Measurements from ENCODE around the gene NTF3. TPM values are rescaled to one million over a fixed set of nuclear protein-coding genes. Genes with fewer than 3 reads are reported as not detected.

Gene NTF3
- polyA plus RNA-seq, 3 donors: not detected

DNA sequence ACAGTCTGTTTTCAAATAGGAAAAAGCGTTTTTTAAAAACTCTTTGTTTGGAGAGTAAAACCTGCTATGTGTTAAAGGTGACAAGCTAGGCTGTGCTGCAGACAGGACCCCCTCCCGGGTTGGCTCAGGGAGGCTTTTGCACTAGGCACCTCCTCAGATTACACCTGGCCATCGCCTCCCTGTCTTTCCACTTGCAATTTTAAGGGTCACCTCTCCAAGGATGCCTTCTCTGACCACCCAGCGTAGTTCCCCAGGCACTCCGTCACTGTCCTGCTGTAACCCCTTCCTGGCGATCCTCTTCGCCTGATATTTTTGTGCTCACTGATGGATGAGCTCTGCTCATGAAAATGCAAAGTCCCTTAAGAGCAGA is 80.7 kb downstream of the NTF3 start:
- Histone ChIP-seq H4K20me1 (ENCODE audit: insufficient read depth, low read length) (no peaks in the 10 kb centered on the region), H3K4me1 (ENCODE audit: control insufficient read depth in 1 of 2, insufficient read depth in 2 of 2, low read length in 2 of 2) (no peaks in the 10 kb centered on the region)
- no peak for DNase-seq

DNA sequence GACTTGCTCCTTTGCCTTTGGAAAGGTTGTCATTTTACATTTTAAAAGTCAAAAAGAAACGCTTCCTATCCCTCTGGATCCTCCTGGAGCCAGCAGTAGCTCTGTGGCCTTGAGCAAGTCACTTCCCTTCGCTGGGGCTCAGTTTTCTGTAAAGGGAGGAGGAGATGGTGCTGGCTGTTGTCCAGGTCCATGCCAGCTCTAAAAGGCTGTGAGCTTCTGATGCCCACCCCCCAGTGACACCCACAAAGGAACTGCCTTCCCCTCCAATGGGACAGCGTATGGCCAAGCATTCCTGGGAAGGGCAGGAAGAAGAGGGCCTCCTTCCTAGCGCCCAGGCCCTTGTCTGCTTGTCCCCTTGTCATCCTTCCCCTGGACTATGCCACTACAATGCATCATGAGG is 81.5 kb downstream of the NTF3 start:
- WGBS (ENCODE audit: insufficient coverage): 80% methylated on average over 1 of the region's 4 CpGs
- TF ChIP-seq, protein P1, sequence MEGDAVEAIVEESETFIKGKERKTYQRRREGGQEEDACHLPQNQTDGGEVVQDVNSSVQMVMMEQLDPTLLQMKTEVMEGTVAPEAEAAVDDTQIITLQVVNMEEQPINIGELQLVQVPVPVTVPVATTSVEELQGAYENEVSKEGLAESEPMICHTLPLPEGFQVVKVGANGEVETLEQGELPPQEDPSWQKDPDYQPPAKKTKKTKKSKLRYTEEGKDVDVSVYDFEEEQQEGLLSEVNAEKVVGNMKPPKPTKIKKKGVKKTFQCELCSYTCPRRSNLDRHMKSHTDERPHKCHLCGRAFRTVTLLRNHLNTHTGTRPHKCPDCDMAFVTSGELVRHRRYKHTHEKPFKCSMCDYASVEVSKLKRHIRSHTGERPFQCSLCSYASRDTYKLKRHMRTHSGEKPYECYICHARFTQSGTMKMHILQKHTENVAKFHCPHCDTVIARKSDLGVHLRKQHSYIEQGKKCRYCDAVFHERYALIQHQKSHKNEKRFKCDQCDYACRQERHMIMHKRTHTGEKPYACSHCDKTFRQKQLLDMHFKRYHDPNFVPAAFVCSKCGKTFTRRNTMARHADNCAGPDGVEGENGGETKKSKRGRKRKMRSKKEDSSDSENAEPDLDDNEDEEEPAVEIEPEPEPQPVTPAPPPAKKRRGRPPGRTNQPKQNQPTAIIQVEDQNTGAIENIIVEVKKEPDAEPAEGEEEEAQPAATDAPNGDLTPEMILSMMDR (IDR thresholded peaks at IDR 0.05): no peak
- Mint-ChIP-seq H3K27me3 (ENCODE audit: low read depth in 3 of 3) (peaks cover 5 to 7% (median 6%) of the 10 kb centered on the region in 3 donors), H3K36me3 (no peaks in the 10 kb centered on the region), H3K4me3 (no peak overlapping the region), H3K27ac (no peak overlapping the region), H3K9me3 (no peaks in the 10 kb centered on the region), H3K4me1 (no peaks in the 10 kb centered on the region)
- H3K4me1 ChIP-seq (ENCODE audit: control insufficient read depth in 1 of 2, insufficient read depth in 2 of 2, low read length in 2 of 2): no peaks in the 10 kb centered on the region
- no peak overlapping the region for H3K27ac ChIP-seq (ENCODE audit: low read depth in 1 of 2, low read length in 2 of 2)
- no peak overlapping the region for H3K4me2 ChIP-seq (replicated peaks; ENCODE audit: extremely low read depth, low read length, poor library complexity, severe bottlenecking)
- no peak overlapping the region for H3K9ac ChIP-seq (ENCODE audit: insufficient read depth, low read length, poor library complexity, severe bottlenecking)
- DNase-seq: no peak
- H3K9me3 ChIP-seq (replicated peaks in 1 of 2; ENCODE audit: control insufficient read depth in 1 of 2, insufficient read depth in 1 of 2, low read length in 2 of 2): no peaks in the 10 kb centered on the region
- H3K27me3 ChIP-seq (ENCODE audit: control insufficient read depth in 2 of 2, insufficient read depth in 2 of 2, low read length in 2 of 2): no peaks in the 10 kb centered on the region
- no peaks in the 10 kb centered on the region for H4K20me1 ChIP-seq (ENCODE audit: insufficient read depth, low read length)
- no peak overlapping the region for H3K4me3 ChIP-seq (replicated peaks in 1 of 3; ENCODE audit: low read depth in 2 of 3, low read length in 3 of 3)
- intact Hi-C loops (cut with micrococcal nuclease): no loop called here
- H2AFZ ChIP-seq (ENCODE audit: insufficient read depth, low read depth, low read length, poor library complexity, severe bottlenecking): no peak overlapping the region
- no peaks in the 10 kb centered on the region for H3K79me2 ChIP-seq (ENCODE audit: insufficient read depth, low read length)
- no peaks in the 10 kb centered on the region for H3K36me3 ChIP-seq (replicated peaks in 1 of 2; ENCODE audit: control insufficient read depth in 1 of 2, insufficient read depth in 2 of 2, low read length in 2 of 2)

More for the DNA sequence above, 80.7 kb downstream of the NTF3 start:
- WGBS (ENCODE audit: insufficient coverage): 92% methylated on average over 6 of the region's 7 CpGs
- H3K36me3 ChIP-seq (replicated peaks in 1 of 2; ENCODE audit: control insufficient read depth in 1 of 2, insufficient read depth in 2 of 2, low read length in 2 of 2): no peaks in the 10 kb centered on the region
- Mint-ChIP-seq H3K36me3 (no peaks in the 10 kb centered on the region), H3K4me3 (no peak overlapping the region), H3K27ac (no peak overlapping the region), H3K4me1 (no peaks in the 10 kb centered on the region), H3K27me3 (ENCODE audit: low read depth in 3 of 3) (peaks cover 5 to 7% (median 6%) of the 10 kb centered on the region in 3 donors), H3K9me3 (no peaks in the 10 kb centered on the region)
- no peaks in the 10 kb centered on the region for H3K9me3 ChIP-seq (replicated peaks in 1 of 2; ENCODE audit: control insufficient read depth in 1 of 2, insufficient read depth in 1 of 2, low read length in 2 of 2)
- H3K27me3 ChIP-seq (ENCODE audit: control insufficient read depth in 2 of 2, insufficient read depth in 2 of 2, low read length in 2 of 2): no peaks in the 10 kb centered on the region
- H3K79me2 ChIP-seq (ENCODE audit: insufficient read depth, low read length): no peaks in the 10 kb centered on the region
- no peak overlapping the region for H3K27ac ChIP-seq (ENCODE audit: low read depth in 1 of 2, low read length in 2 of 2)
- intact Hi-C loops (cut with micrococcal nuclease): no loop called here
- H3K9ac ChIP-seq (ENCODE audit: insufficient read depth, low read length, poor library complexity, severe bottlenecking): no peak overlapping the region
- H3K4me3 ChIP-seq (replicated peaks in 1 of 3; ENCODE audit: low read depth in 2 of 3, low read length in 3 of 3): no peak overlapping the region
- TF ChIP-seq, protein P1 (IDR thresholded peaks at IDR 0.05): no peak
- no peak overlapping the region for H3K4me2 ChIP-seq (replicated peaks; ENCODE audit: extremely low read depth, low read length, poor library complexity, severe bottlenecking)
- no peak overlapping the region for H2AFZ ChIP-seq (ENCODE audit: insufficient read depth, low read depth, low read length, poor library complexity, severe bottlenecking)

Data from CD14-positive monocyte (primary cell).